Left renal pelvis (tissue), 4 donors: ENCODE results near the gene YAP1. TPM values are rescaled to one million over a fixed set of nuclear protein-coding genes. Genes with fewer than 3 reads are reported as not detected.
A peak's percentile ranks its signal among the peaks of the same experiment; 100 is the strongest.

Source experiments
- DNase-seq, 4 donors: peaks; one replicate each; pipeline ENCODE4 v3.0.0-alpha.2; 2013; ENCODE audit warnings: low read depth in 4 of 4, low spot score in 3 of 4
- polyA plus RNA-seq, 4 donors: library from polyadenylated mRNA; unstranded; fragments of 120-200 nt; gene quantifications; one replicate each; pipeline ENCODE4 v1.2.1, GENCODE V29; 2013; ENCODE audit not compliant: insufficient read length in 4 of 4

YAP1 gene
- polyA plus RNA-seq: 100 to 1,000 TPM; 160 to 207 (median 190) TPM

DNA sequence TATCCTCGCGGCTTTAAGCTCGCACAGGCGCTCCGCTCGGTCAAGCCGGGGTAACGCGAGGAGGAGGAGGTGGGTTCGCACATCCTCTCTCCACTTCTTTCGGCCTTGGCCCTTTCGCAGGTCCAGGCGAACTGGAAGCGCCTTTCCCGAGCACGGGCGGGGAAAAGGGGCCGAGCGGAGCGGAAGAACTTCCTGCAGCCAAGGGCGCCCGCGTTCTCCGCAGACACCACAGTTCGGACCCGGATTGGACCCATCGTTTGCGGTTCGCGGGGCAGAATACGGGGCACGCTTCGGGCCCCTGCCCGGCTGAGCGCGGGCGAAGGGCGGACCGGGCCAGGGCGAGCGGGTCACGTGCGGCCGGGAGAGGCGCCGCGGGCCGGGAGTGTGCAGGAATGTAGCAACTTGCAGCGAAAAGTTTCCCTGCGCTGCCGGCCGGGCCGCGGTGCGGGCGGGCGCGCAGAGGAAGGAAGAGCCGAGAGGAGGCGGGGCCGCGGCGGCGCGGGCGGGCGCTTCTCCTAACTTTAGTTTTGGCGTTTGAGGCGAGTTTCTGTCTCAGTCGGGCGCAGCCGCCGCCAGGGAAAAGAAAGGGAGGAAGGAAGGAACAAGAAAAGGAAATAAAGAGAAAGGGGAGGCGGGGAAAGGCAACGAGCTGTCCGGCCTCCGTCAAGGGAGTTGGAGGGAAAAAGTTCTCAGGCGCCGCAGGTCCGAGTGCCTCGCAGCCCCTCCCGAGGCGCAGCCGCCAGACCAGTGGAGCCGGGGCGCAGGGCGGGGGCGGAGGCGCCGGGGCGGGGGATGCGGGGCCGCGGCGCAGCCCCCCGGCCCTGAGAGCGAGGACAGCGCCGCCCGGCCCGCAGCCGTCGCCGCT is at the start of gene YAP1:
Gene YAP1 (plus strand): TSS at position 552 of the 865 bp plus-strand sequence. CDS start 402 bp downstream, outside the sequence.
- peak; percentile 85 to 90 (median 88) for DNase-seq

DNA sequence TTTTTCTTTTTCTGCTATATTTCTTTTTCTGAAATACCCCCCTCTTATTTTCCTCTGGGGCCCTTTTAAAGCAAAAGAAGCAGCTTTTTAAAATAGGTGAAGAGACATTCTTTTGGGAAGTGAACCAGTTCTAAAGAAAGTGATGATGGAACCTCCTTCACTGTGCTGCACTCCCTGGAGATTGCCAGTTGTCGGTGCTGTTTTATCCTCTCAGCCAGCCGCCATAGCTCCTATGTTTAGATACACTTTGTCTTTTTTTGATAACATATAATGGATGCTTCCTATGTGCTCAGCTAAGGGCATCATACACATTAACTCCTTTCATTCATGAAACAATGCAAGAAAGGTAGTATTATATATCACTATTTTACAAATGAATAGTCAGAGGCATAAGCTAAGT is 49.0 kb upstream of the YAP1 start:
- DNase-seq: no peak

DNA sequence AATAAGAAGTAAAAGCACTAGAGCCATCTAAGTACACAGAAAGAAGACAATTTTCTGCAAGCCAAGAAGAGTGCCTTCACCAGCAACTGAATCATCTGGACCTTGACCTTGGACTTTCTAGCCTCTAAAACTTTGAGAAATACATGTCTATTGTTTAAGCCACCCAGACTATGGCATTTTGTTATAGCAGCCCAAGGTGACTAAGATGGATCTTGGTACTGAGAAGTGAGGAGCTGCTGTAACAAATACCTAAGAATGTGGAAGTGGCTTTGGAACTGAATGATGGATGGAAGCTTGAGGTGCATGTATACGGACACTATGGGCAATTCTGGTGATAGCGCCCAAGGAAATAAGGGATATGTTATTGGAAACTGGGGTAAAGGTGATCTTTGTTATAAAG is 48.1 kb upstream of the YAP1 start:
- no peak for DNase-seq

DNA sequence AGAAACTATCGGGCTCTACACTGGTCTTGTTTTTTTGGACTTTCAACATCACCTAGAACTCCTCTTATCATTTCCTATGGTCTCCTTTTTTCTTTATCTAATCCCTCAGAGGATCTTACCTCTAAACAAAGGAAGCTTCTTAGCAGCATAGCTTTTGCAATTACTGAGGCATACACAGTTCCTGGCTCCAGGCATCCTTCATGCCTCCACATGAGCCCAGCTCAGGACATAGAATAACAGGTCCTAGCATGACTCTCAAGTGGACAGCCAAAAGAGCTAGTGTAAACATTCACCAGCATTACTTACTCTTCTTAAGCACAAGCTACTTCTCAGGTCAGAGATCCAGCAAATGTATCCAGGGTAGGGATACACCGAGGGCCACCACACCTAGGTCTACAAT is 45.9 kb upstream of the YAP1 start:
- DNase-seq: no peak

GRCh38 chr11:102070766-102071165 is 39.5 kb upstream of the YAP1 start:
- DNase-seq: no peak

DNA sequence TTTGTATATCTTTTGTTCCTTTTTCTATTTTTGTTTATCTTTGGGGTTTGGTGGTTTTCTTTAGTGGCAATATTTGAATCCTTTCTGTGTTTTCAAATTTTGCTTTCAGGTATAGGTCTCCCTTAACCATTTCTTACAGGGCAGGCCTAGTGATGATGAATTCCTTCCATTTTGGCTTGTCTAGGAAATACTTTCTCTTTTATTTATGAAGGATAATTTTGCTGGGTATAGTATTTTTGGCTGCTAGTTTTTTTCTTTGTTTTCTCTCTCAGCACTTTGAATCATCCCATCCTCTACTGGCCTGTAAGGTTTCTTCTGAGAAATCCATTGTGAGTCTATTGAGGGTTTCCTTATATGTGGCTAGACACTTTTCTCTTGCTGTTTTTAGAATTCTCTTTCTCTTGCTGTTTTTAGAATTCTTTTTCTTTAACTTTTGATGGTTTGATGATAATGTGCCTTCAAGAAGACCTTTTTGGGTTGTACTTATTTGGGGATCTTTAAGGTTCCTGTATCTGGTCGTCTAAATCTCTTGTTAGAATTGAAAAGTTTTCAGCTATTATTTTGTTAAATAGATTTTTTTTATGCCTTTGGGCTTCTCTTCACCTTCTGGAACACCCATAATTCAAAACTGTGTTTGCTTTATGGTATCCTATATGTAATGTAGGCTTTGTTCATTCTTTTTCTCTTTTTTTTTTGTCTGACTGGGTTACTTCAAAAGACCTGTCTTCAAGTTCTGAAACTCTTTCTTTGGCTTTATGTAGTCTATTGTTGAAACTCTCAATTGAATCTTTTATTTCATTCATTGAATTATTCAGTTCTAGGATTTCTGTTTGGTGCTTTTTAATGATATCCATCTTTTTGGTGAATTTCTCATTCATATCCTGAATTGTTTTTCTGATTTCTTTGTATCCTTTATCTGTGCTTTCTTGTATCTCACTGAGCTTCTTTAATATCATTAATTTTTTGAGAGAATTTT is 38.5 kb upstream of the YAP1 start:
- DNase-seq: no peak

GRCh38 chr11:102073253-102073652 is 37.0 kb upstream of the YAP1 start:
- no peak for DNase-seq

DNA sequence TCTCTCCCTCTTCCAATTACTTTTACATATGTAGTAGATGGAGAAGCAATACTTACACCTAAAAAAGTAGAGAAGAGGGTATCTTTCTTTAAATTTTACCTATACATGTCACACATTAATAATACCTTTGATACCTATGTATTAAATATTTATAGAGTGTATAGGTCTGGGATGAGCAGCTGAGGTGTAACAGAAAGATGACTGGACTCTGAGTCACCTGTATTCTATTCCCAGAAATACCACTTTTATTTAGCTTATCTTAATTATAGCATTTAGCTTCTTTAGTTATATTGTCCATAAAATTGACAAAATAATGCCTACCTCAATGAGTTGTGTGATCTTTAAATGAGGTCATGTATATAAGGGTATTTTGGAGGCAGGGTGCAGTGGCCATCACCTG is 30.6 kb upstream of the YAP1 start:
- DNase-seq: no peak

DNA sequence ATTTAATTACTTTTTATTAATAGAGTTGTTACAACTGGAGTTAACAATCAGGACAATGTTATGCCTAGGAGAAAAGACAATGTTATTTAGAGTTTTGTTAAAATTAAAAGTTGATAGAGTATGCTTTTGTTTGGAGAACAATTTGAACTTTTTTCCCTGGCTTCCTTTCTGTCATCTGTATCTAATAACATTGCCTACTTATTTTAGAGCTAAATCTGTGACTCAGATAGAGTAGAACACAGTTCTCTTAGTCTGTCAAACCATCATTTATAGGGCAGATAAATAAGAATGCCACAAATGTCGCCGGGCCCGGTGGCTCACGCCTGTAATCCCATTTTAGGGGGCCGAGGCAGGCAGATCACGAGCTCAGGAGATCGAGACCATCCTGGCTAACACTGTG is 28.9 kb upstream of the YAP1 start:
- no peak for DNase-seq

DNA sequence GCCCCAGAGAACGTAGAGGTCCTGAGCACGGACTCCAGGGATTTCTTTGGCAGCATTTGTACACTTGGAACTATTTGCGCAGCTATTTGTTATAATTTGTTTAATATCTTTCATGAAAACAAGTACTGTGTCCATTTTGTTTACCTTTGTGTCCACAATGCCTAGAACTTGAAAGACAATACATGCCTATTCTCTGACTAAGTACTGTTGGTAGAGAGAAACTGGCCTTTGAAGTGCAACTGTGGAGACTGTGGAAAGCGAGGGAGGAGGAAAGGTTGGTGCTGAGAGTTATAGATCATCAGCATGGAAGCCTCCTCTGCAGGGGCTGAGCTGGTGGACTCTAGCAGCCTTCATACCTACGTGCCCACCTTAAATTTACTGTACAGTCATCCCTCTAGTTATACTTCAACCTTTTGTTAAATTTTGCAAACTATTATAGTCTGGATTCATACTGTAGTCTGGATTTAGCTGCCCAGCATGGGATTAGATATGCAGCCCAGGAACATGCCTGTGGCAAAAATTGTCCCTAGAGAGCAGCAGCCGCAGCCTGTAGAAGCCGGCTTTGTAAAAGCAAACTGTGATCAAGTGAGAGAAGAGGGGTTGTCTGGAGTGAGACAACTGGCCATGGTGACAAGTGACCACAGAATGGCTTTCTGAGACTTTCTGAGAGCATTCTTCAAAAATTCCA is 24.2 kb upstream of the YAP1 start:
- no peak for DNase-seq

GRCh38 chr11:102097186-102097585 is 13.1 kb upstream of the YAP1 start:
- DNase-seq: no peak

GRCh38 chr11:102099755-102100154 is 10.5 kb upstream of the YAP1 start:
- no peak for DNase-seq

DNA sequence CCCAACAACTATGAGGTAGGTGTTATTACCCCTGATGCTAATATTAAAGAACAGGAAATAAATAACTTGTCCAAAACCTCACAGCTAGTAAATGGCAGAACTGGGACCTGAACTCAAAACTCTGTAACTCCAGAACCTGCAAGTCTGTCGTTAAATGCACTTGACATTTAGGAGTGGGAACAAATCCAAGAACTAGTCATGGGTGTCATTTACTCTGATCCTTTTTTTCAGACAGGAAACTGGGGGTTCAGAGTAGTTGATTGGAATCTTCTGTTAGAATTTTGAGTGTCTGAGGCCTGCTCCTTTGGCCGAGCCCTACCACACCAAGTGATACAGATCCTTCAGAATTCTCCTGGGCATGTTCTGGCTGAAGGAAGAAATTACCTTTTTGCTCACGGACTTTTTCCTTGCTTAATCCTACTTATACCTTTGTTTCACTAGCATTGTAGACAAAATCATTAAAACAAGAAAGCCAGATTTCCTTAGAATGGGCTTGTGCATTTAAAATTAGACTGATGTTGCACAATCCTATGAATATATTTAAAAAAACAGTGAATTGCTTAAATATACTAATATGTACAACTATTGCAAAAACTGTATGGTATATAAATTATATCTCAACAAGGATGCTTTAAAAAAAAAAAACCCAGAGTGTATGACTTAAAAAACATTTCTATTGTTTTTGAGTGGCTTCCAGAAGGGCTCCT is 1.4 kb upstream of the YAP1 start:
- DNase-seq: no peak

- no peak for DNase-seq
Measured at GRCh38 chr11:102110761-102111010, 439 bp downstream of the YAP1 start.

DNA sequence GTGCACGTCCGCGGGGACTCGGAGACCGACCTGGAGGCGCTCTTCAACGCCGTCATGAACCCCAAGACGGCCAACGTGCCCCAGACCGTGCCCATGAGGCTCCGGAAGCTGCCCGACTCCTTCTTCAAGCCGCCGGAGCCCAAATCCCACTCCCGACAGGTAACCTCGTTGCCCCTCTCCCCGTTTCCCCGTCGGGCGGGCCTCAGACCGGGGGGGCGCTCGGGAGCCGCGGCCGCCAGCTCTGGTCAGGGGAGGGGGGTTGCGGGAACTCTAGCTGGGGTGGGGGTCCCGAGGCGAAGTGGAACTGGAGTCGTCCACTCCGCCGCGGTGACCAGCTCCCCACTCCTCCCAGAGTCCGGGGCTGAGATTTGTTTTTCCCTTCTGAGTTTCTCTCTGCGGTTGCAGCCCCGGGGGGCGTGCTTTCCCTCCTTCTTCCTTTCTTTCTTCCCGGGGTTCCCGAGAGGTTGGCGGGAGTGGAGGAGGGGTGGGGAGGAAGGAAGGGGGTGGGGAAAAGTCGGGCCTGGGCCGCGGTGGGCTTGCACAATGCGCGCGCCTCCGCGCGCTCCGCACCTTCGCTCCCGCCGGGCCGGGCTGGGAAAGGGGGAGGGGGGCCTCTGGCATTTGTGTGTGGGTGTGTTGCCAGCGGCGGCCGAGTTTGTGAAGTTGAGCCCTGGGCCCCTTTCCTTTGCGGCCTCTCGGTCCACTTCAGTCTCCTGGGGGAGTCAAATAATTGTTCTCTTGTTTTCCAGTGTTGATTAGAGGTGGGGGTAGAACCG is 952 bp downstream of the YAP1 start:
- DNase-seq: peak; percentile 78 to 89 (median 84)

- peak; percentile 60 to 74 (median 66) for DNase-seq
Measured at GRCh38 chr11:102111787-102112508, 1.7 kb downstream of the YAP1 start.

GRCh38 chr11:102112509-102112821 is 2.2 kb downstream of the YAP1 start:
- DNase-seq: peak in 1 of 4 donors; percentile 39

DNA sequence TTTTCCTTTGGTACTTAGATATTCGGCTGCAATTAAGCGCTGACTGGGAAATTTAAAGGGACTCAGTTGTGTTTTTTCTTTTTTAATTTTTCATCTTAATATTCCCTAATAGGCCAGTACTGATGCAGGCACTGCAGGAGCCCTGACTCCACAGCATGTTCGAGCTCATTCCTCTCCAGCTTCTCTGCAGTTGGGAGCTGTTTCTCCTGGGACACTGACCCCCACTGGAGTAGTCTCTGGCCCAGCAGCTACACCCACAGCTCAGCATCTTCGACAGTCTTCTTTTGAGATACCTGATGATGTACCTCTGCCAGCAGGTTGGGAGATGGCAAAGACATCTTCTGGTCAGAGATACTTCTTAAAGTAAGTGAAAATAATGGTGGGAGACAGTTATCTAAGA is 3.8 kb downstream of the YAP1 start:
- DNase-seq: no peak

GRCh38 chr11:102115557-102115956 is 5.3 kb downstream of the YAP1 start:
- DNase-seq: peak; percentile 46 to 70 (median 56)
